ENCODE results near the gene SCG5. TPM values are rescaled to one million over a fixed set of nuclear protein-coding genes. Genes with fewer than 3 reads are reported as not detected.

Gene SCG5
- polyA plus RNA-seq, 1 donor (not counting 4 experiments of a cell fraction or from before 2014, with no cell fraction given) = 15.8 TPM

DNA sequence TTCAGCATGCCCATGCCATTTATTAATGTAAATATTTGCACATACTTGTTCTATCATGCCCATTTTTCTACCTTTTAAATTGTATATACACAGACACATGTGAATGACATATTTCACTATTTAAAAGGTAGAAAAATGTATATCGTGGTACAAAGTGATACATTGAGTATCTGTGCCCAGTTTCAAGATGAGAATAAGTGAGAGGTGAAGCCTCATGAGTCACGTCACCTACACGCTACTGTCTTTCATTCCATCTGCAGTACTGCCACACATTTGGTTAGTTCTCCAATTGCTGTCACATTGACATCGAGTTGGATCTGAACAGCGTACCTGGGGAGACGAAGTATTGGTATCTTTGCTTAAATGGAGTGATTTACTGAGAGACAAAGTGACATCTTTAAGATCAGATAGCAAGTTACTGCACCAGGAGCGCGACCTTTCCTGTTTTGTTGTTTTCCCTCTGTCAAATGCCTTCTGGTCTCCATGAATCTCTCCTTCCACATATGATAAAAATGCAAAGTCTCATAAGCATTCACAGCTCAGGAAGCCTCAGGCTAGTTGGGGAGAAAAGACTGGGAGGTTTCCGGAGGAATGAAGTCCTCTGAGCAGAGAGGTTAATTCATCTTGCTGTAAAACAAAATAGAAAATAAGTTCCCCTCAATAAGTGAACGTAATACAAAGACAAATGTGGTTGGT is 88.3 kb downstream of the SCG5 start:
- no peak overlapping the region for H3K4me3 ChIP-seq (ENCODE audit: control insufficient read depth in 2 of 3, extremely low read depth in 1 of 3, insufficient read depth in 2 of 3, low read depth in 1 of 3, low read length in 3 of 3)
- no peaks in the 10 kb centered on the region for H4K20me1 ChIP-seq (ENCODE audit: control insufficient read depth, extremely low read depth, insufficient read depth, low read length)
- no peak overlapping the region for H3K9ac ChIP-seq (ENCODE audit: control insufficient read depth, extremely low read depth, insufficient read depth, low read length)
- H3K79me2 ChIP-seq (ENCODE audit: control insufficient read depth, insufficient read depth, low read length) = no peaks in the 10 kb centered on the region
- no peaks in the 10 kb centered on the region for H3K9me1 ChIP-seq (ENCODE audit: control insufficient read depth, extremely low read depth, insufficient read depth, low read length)
- dilution Hi-C loops (cut with MboI; ENCODE audit: extremely low pct_ligation_motif_present, low sequenced_read_pairs) = no loop called here
- no peak overlapping the region for H3K27ac ChIP-seq (ENCODE audit: control insufficient read depth, insufficient read depth, low read length)
- no peaks in the 10 kb centered on the region for H3K9me3 ChIP-seq (ENCODE audit: control insufficient read depth, low read depth, low read length)
- H3K27me3 ChIP-seq (ENCODE audit: control insufficient read depth, extremely low read depth, insufficient read depth, low read length) = no peaks in the 10 kb centered on the region
- TF ChIP-seq, protein P1, sequence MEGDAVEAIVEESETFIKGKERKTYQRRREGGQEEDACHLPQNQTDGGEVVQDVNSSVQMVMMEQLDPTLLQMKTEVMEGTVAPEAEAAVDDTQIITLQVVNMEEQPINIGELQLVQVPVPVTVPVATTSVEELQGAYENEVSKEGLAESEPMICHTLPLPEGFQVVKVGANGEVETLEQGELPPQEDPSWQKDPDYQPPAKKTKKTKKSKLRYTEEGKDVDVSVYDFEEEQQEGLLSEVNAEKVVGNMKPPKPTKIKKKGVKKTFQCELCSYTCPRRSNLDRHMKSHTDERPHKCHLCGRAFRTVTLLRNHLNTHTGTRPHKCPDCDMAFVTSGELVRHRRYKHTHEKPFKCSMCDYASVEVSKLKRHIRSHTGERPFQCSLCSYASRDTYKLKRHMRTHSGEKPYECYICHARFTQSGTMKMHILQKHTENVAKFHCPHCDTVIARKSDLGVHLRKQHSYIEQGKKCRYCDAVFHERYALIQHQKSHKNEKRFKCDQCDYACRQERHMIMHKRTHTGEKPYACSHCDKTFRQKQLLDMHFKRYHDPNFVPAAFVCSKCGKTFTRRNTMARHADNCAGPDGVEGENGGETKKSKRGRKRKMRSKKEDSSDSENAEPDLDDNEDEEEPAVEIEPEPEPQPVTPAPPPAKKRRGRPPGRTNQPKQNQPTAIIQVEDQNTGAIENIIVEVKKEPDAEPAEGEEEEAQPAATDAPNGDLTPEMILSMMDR (optimal IDR thresholded peaks at IDR 0.05 in 1 of 3, IDR thresholded peaks at IDR 0.05 in 1 of 3, conservative IDR thresholded peaks at IDR 0.05 in 1 of 3; ENCODE audit: extremely low read depth in 1 of 3, insufficient read depth in 2 of 3, low read length in 3 of 3) = no peak
- no peak for TF ChIP-seq EZH2 (IDR thresholded peaks at IDR 0.05; ENCODE audit: low read length)
- no peak overlapping the region for H3K4me2 ChIP-seq (ENCODE audit: control insufficient read depth, extremely low read depth, insufficient read depth, low read depth, low read length)
- DNase-seq (ENCODE audit: low read depth, low spot score) (no peak), FAIRE-seq (peak; percentile 23)
- H2AFZ ChIP-seq (ENCODE audit: control insufficient read depth, low read length) = peak overlapping the region; percentile 9
- H3K36me3 ChIP-seq (ENCODE audit: control insufficient read depth in 2 of 2, extremely low read depth in 1 of 2, insufficient read depth in 2 of 2, low read length in 2 of 2) = no peaks in the 10 kb centered on the region
- peaks cover 14% of the 10 kb centered on the region for H3K4me1 ChIP-seq (ENCODE audit: control insufficient read depth, extremely low read depth, insufficient read depth, low read length)

DNA sequence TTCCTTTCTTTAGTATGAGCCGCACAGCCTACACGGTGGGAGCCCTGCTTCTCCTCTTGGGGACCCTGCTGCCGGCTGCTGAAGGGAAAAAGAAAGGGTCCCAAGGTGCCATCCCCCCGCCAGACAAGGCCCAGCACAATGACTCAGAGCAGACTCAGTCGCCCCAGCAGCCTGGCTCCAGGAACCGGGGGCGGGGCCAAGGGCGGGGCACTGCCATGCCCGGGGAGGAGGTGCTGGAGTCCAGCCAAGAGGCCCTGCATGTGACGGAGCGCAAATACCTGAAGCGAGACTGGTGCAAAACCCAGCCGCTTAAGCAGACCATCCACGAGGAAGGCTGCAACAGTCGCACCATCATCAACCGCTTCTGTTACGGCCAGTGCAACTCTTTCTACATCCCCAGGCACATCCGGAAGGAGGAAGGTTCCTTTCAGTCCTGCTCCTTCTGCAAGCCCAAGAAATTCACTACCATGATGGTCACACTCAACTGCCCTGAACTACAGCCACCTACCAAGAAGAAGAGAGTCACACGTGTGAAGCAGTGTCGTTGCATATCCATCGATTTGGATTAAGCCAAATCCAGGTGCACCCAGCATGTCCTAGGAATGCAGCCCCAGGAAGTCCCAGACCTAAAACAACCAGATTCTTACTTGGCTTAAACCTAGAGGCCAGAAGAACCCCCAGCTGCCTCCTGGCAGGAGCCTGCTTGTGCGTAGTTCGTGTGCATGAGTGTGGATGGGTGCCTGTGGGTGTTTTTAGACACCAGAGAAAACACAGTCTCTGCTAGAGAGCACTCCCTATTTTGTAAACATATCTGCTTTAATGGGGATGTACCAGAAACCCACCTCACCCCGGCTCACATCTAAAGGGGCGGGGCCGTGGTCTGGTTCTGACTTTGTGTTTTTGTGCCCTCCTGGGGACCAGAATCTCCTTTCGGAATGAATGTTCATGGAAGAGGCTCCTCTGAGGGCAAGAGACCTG is 89.5 kb downstream of the SCG5 start:
- Histone ChIP-seq H3K9me1 (ENCODE audit: control insufficient read depth, extremely low read depth, insufficient read depth, low read length) (no peaks in the 10 kb centered on the region), H3K79me2 (ENCODE audit: control insufficient read depth, insufficient read depth, low read length) (no peaks in the 10 kb centered on the region), H3K4me1 (ENCODE audit: control insufficient read depth, extremely low read depth, insufficient read depth, low read length) (peaks cover 14% of the 10 kb centered on the region), H3K9ac (ENCODE audit: control insufficient read depth, extremely low read depth, insufficient read depth, low read length) (no peak overlapping the region), H3K4me2 (ENCODE audit: control insufficient read depth, extremely low read depth, insufficient read depth, low read depth, low read length) (no peak overlapping the region), H4K20me1 (ENCODE audit: control insufficient read depth, extremely low read depth, insufficient read depth, low read length) (no peaks in the 10 kb centered on the region), H2AFZ (ENCODE audit: control insufficient read depth, low read length) (no peak overlapping the region), H3K9me3 (ENCODE audit: control insufficient read depth, low read depth, low read length) (no peaks in the 10 kb centered on the region), H3K4me3 (ENCODE audit: control insufficient read depth in 2 of 3, extremely low read depth in 1 of 3, insufficient read depth in 2 of 3, low read depth in 1 of 3, low read length in 3 of 3) (no peak overlapping the region), H3K36me3 (ENCODE audit: control insufficient read depth in 2 of 2, extremely low read depth in 1 of 2, insufficient read depth in 2 of 2, low read length in 2 of 2) (no peaks in the 10 kb centered on the region), H3K27me3 (ENCODE audit: control insufficient read depth, extremely low read depth, insufficient read depth, low read length) (no peaks in the 10 kb centered on the region), H3K27ac (ENCODE audit: control insufficient read depth, insufficient read depth, low read length) (no peak overlapping the region)
- TF ChIP-seq, protein P1 (optimal IDR thresholded peaks at IDR 0.05 in 1 of 3, IDR thresholded peaks at IDR 0.05 in 1 of 3, conservative IDR thresholded peaks at IDR 0.05 in 1 of 3; ENCODE audit: extremely low read depth in 1 of 3, insufficient read depth in 2 of 3, low read length in 3 of 3) = no peak
- no peak for TF ChIP-seq EZH2 (IDR thresholded peaks at IDR 0.05; ENCODE audit: low read length)
- no peak for FAIRE-seq
- dilution Hi-C loops (cut with MboI; ENCODE audit: extremely low pct_ligation_motif_present, low sequenced_read_pairs) = no loop called here
- peak; percentile 19 for DNase-seq (ENCODE audit: low read depth, low spot score)
